Kidney tubule cell (primary cell): Measurements from ENCODE around the gene WSCD1.

Experiments used
- DNase-seq: peaks from one replicate; pipeline ENCODE4 v3.0.0-alpha.2; 2018; ENCODE audit warnings: low spot score

The WSCD1 gene

DNA sequence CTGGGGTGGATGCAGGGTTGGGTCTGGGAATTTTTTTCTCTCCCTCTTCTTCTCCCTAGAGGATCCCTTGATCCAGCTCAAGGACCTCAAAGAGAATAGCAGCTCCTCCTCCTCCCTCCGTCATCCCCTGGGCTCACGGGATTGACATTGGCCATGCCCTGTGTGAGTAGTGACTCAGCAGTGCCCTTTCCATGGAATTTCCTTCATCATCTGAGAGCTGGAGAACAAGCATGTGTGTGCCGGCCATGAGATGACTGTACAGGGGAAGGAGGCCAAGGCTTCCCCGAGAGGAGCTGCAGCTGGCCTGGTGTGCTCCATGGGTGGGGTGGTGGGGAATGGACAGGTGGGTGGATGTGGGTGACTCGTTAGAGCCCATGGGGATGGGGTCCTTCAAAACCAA lies 8.9 kb upstream of the WSCD1 start:
- DNase-seq = peak; percentile 88

DNA sequence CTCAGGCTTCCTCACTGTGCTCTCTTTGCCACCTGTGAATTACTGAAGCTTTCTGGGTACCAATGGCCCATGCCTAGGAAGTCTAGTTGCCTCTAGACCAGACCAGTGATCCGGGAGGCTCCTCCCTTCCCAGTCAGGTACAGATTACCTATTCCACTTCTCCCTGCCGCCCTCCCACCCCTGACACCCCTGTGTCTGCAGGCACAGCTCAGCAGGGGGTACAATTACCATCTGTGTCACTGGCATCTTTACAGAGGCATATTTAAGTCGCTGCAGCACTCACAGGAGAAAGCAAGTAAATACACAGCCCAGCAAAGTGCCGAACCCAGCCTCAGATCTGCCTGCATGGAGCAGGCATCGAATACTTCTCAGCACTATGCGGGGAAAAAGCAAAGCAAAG lies 5.3 kb upstream of the WSCD1 start:
- no peak for DNase-seq

DNA sequence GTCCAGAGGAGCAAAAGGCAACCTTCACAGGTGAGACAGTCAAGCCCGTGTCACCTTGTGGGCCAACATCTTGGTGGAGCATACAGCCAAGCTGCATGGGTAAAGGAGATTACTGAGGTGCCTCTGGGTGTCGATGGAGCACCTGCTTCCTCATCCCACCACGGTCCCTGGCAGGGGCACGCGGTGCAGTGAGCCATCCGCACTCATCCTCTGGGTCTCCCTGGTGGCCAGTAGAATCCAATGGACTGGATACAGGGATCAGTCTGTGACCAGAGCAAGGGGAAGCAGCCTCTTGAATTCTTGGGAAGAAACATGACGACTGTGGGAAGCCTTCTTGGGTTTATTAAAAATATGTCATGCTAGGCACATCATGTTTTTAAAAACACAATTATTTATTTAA lies 4.8 kb upstream of the WSCD1 start:
- no peak for DNase-seq

GRCh38 chr17:6066183-6066948 lies 3.8 kb upstream of the WSCD1 start:
- peak; percentile 66 for DNase-seq

DNA sequence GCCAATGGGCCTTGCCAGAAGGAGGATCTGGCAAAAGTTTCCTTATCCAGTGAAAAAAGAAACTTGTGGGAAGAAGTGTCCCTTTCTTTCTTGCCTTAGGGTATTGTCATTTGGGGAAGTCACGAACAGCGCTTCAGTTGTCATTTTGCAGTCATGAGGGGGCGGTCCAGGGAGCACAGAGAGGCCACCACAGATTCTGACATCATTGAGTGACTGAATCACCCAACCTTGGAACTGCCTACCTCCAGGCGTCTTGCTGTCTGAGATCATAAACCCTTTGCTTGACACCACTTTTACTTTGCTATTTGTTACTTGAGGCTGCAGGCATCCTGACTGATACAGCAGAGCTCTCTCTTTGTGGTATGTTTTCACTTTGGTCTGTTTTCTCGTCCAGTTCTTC lies 3.1 kb upstream of the WSCD1 start:
- DNase-seq = peak; percentile 30

DNA sequence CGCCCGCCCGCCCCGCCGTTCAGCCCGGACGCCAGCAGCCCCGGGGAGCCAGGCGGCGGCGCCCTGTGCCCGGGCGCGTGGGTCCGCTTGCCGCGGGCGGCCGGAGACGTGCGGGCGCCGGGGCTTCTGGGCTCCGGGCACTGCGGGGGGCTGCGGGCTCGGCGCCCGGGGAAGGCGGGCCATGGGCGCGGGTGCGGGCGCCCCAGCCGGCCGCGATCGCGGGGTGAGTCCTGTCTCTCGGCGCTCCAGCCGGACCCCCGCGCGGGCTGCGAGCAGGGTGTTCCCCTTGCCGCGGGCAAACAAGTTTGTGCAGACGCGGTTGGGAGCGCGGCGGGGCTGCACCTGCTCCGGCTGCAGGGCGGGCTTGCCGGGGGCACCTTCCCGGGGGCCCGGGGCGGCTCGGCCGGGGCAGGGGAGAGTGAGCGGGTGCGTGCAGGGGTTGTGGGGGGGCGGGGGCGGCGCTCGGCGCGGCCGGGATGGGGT lies 292 bp downstream of the WSCD1 start:
- no peak for DNase-seq

- peak; percentile 48 for DNase-seq
Measured at GRCh38 chr17:6070913-6071511, 833 bp downstream of the WSCD1 start.

DNA sequence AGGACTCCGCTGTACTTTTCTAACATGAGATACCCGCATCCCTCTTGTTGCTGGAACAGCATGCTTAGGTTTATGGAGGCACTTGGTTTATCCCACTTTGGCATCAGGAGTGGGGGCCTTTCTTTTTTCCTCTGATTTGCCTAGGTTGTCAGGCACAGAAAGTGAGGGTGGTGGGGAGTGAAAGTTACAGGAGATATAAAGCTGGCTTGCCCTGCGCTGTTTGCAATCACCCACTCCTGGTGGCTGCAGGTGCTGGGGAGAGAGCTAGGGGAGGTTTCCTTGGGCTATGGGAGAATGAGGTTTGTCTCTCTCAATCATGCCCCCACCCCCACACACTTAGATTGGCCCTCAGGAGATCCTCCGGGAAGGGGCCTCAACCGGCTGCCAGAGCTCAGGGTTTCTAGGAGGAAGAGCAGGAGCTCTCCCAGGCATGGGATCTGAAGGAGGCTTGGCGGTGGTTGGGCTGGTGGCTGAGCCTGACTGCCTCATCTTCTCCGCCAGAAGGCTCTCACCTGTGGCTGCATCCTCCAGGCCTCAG lies 1.4 kb downstream of the WSCD1 start:
- DNase-seq = no peak

- peak; percentile 81 for DNase-seq
Measured at GRCh38 chr17:6072157-6072556, 2.0 kb downstream of the WSCD1 start.

DNA sequence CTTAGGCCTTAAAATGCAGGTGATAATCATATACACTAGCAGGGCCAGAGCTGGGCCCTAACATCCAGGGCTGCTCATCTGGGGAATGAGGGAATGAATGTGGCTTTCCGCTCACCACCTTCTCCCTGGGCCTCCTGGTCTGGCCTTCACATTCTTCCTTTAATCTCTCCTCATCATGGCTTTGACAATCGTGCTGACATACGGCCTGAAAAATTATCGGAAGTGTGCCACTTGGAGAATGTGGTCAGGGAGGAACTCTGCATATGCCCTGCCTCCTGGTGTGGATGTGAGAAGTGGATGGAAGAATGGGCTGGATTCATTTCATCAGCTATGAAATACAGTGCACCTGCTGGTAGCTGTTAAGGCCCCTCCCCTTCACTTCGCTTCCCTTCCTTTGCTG lies 2.4 kb downstream of the WSCD1 start:
- DNase-seq = no peak

- no peak for DNase-seq
Measured at GRCh38 chr17:6073620-6074019, 3.4 kb downstream of the WSCD1 start.

DNA sequence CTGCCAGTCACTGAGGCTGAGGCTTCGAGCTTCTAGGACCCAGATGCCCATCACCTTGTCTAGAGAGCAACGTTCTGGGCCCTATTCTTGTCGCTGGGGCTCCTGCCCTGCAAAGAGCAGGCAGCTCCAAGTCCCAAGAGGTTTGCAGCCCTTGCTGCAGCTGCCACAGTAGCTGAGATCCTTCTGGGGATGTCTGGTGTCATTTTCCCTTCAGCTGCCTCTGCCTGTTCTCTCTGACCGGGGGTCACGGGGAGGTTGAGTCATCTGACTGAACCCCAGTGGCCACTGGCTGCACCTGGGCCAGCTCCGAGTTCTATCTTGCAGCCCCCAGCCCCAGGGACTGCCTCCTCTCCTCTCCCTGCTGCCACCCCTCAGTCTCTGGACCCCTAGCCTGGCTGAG lies 4.9 kb downstream of the WSCD1 start:
- no peak for DNase-seq

DNA sequence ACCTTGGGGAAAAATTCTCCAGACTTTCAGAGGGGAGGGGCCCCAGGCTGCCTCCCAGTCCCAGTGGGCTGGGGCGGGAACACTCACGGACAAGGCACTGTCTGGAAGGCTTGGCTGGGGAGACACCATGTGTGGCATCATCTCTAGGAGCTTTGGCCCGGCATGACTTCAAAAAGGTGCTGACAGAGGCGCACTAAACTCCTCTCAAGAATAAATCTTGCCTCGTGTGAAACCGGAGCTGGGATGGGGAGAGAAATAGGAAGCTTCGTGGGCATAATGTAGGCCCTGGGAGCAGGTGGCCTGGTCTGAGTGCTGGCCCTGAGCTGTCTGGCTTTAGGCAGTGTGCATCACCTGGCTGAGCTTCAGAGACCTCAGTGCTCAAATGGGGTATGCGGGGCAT lies 5.7 kb downstream of the WSCD1 start:
- DNase-seq = no peak

GRCh38 chr17:6077752-6078151 lies 7.6 kb downstream of the WSCD1 start:
- DNase-seq = no peak

- DNase-seq = no peak
Measured at GRCh38 chr17:6078458-6078871, 8.3 kb downstream of the WSCD1 start.

DNA sequence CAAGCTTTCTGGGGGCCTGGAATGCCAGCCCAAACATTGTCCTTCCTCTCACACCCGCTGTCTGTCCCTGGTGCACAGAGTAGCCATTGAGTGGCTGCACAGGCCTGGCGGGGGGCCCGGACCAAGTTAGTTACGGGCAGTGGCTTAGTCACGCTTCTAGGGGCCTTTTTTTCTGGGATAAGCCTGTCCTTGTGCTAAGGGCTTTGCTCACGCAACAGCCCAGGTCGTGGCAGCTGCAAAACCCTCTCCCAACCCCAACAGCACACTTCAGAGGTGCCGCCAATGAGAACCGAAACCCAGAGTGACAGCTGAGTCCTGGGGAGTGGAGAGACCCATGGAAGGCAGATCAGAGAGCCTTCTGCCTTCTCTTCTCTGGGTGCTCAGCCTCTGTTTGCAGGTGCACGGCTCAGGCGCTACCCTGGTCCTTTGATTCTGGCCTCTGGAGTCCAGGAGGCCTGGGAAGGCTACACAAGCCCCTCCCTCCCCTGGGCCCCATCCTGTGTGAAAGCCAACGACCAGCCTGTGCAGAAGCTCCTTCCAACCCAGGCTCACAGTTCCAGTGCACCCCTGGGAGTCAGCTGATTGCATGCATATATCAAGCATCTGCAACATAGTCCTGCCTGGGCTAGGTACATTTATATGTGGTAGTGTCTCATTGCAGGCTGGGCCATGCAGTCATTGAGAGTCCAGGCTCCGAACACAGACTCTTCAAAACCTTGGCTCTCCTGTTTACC lies 9.1 kb downstream of the WSCD1 start:
- DNase-seq = no peak

DNA sequence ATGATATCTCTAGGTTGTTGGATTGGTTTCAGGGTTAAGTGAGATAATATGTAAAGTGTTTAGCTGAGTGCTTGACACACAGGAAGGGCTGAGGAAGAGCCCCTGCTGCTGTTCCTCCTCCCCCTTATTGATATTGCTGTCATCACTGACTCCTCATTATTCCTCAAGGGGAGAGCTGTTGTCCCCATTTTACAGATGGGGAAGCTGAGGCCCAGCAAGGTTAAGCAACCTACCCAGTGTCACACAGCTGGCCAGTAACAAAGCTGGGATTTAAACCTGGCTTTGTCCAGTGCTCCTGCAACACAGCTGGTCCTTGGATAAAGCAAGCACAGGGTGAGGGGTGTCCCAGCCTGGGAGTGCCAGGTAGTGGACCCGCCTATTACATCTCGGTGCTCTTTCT lies 9.8 kb downstream of the WSCD1 start:
- no peak for DNase-seq

DNA sequence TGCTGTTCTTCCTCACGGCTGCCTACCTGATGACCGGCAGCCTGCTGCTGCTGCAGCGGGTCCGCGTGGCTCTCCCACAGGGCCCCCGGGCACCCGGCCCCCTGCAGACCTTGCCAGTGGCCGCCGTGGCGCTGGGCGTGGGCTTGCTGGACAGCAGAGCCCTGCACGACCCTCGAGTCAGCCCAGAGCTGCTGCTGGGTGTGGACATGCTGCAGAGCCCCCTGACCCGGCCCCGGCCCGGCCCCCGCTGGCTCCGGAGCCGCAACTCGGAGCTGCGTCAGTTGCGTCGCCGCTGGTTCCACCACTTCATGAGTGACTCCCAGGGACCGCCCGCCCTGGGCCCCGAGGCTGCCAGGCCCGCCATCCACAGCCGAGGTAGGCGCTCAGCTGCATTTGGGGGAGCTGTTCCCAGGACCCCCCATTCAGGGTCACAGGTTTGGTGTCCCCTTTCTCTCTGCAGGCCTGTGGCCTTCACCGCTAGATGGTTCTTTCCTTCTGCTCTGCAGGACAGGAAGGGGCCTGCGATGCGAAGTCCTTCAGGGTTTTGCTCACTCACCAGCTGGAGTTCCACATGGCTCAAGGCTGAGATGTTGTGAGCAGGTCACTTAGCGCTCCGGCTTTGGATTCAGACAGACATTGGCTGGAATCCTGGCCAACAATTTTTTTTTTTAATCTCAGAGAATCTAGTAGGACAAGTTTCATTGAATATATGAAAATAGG lies 10.7 kb downstream of the WSCD1 start:
- DNase-seq = no peak

DNA sequence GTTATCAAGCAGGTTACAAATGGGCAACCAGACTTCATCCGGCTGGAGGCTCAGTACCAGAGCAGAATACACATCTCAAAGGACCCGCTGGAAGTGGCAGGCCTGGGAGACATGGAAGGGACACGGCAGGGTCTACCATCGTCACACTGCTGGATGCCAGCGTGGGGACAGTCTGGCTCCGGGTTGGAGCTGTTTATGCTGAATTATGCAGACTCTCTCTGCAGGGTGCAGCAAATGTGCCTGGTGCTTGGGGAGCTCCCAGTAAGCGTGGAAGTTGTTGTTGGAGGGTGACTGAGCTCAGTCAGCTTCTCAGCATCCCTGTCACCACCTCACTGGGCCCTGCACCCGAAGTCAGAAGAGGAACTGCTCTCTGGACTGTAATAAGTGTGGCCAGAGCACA lies 12.2 kb downstream of the WSCD1 start:
- DNase-seq = no peak

DNA sequence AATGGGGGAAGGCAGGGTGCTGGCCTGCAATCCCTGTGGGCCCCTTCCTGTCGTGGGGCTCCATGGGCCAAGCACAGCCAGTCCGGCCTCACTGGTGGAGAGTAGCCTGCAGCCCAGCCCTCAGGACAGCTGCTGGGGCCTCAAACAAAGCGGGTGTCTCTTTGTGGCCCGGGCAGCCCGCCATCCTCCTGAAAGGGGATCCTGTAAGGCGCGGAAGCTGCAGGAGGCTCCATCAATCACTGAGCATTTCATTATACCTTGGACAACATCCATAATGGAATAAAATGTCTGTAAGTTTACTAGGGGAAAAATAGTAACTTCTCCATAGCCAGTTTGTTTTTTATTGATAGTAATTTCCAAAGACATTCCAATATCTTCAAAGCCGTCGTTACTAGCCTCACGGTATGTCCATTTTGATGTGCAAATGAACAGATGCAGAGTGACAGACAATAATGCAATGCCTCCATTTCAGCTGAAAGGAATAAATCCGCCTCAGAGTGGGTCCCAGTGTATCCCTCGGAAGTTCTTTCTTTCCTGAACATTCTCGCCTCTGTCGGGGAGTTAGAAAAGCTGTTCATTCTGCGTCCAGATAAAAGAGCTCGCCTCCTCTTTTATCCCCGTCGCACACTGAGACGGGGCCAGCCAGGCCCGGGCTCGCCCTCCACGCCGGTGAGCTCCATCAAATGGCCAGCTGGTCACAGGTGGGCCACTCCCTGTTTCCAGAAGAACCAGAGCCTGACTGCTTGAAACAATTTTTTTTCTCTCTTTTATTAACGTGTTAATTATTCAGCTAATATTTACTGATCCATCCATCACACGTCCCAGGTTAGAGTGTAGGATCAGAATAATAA lies 14.4 kb downstream of the WSCD1 start:
- no peak for DNase-seq

DNA sequence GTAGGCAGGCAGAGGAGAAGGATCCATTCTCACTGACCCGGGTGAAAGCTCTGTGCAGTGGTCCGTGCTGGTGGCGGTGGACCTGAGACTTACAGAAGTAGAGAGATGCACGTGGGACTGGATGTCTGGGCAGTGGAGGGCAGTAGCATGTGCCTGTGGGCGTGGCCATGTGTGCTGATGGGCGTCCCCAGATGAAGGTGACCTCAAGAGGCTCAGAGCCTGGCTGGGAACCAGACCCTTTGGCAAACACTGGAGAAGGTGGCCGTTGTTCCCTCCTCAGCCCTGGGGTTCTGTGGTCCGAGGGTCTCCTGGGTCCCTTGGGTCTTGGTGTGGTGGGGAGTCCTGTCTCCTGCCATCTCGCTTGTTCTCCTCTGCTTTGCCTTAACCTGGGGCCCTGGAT lies 15.6 kb downstream of the WSCD1 start:
- no peak for DNase-seq
